HG03095 (cell line): ENCODE data around the gene EEF1AKMT1.

Source experiments
- ATAC-seq: cut with Tn5 transposase; IDR thresholded peaks from one replicate; pipeline ENCODE4 v1.9.1; 2021; ENCODE audit warnings: moderate library complexity; ENCODE audit not compliant: unreplicated experiment

EEF1AKMT1 gene

GRCh38 chr13:20773194-20774080, at the start of gene EEF1AKMT1:
EEF1AKMT1 (minus strand) TSS chr13:20773961; CDS start chr13:20757598, 16,363 bp downstream.
- peak; percentile 91 for ATAC-seq

GRCh38 chr13:20823071-20823470, 49.3 kb upstream of the EEF1AKMT1 start:
- no peak for ATAC-seq

- ATAC-seq, result no peak
These were observed 48.6 kb upstream of the EEF1AKMT1 start for GRCh38 chr13:20822406-20822805.

GRCh38 chr13:20819715-20820114, 46.0 kb upstream of the EEF1AKMT1 start:
- no peak for ATAC-seq

- no peak for ATAC-seq
These were observed 41.7 kb upstream of the EEF1AKMT1 start for GRCh38 chr13:20815464-20815863.

- no peak for ATAC-seq
These were observed 40.6 kb upstream of the EEF1AKMT1 start for GRCh38 chr13:20814224-20814910.

GRCh38 chr13:20812890-20813289, 39.1 kb upstream of the EEF1AKMT1 start:
- no peak for ATAC-seq

- ATAC-seq, result no peak
These were observed 37.0 kb upstream of the EEF1AKMT1 start for GRCh38 chr13:20810808-20811207.

- no peak for ATAC-seq
These were observed 35.1 kb upstream of the EEF1AKMT1 start for GRCh38 chr13:20808874-20809273.

- no peak for ATAC-seq
These were observed 29.6 kb upstream of the EEF1AKMT1 start for GRCh38 chr13:20803180-20803965.

GRCh38 chr13:20801707-20802106, 27.9 kb upstream of the EEF1AKMT1 start:
- no peak for ATAC-seq

- ATAC-seq, result no peak
These were observed 26.1 kb upstream of the EEF1AKMT1 start for GRCh38 chr13:20799726-20800416.

GRCh38 chr13:20798027-20798426, 24.3 kb upstream of the EEF1AKMT1 start:
- ATAC-seq, result no peak

GRCh38 chr13:20796791-20797508, 23.2 kb upstream of the EEF1AKMT1 start:
- no peak for ATAC-seq

GRCh38 chr13:20789665-20790064, 15.9 kb upstream of the EEF1AKMT1 start:
- no peak for ATAC-seq

- no peak for ATAC-seq
These were observed 14.6 kb upstream of the EEF1AKMT1 start for GRCh38 chr13:20788312-20788711.

- ATAC-seq, result no peak
These were observed 13.4 kb upstream of the EEF1AKMT1 start for GRCh38 chr13:20787180-20787579.

GRCh38 chr13:20782116-20782708, 8.5 kb upstream of the EEF1AKMT1 start:
- peak; percentile 58 for ATAC-seq

- no peak for ATAC-seq
These were observed 6.6 kb upstream of the EEF1AKMT1 start for GRCh38 chr13:20780317-20780716.

- ATAC-seq, result no peak
These were observed 5.6 kb upstream of the EEF1AKMT1 start for GRCh38 chr13:20779405-20779804.
